Measurements from ENCODE around the gene ERBB2.

ERBB2 gene

DNA sequence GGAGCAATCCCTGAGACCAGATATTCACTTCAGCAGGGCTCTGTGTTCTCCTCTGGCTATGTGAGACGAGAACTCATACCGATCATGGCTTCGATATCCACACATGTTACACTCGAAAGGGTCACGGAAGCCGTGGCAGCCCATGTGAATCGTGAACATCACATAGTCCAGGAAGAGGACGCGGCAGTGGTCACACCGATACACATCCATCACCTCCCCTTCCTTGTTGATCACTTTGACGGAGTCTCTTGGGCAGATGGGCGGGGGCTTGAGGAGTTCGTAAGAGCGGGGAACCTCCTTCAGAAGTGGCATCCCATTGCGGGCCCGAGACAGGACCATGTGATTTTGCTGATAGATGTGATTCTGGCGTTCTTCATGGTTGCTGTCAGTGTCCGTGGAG, 65.9 kb downstream of the ERBB2 start:
- Histone ChIP-seq H3K4me2 (ENCODE audit: insufficient read depth, low read length, poor library complexity, severe bottlenecking) (no peak overlapping the region), H3K18ac (ENCODE audit: low read length) (no peak overlapping the region), H2AFZ (ENCODE audit: low read length) (no peak overlapping the region), H3K4me3 (ENCODE audit: low read length in 2 of 2) (no peak overlapping the region), H4K91ac (ENCODE audit: low read depth, low read length, poor library complexity) (no peak overlapping the region), H3K23ac (ENCODE audit: low read depth, low read length, poor library complexity) (no peak overlapping the region), H3K4ac (ENCODE audit: low read length) (no peak overlapping the region), H3K79me1 (ENCODE audit: low read depth, low read length) (no peaks in the 10 kb centered on the region), H4K8ac (ENCODE audit: low read depth, low read length) (no peak overlapping the region), H3K9me3 (replicated peaks in 1 of 2; ENCODE audit: control insufficient read depth in 2 of 2, insufficient read depth in 1 of 2, low read depth in 1 of 2, low read length in 2 of 2) (no peaks in the 10 kb centered on the region), H3K4me1 (ENCODE audit: control insufficient read depth in 2 of 2, insufficient read depth in 1 of 2, low read depth in 1 of 2, low read length in 2 of 2) (no peaks in the 10 kb centered on the region), H2BK12ac (ENCODE audit: low read length) (peak overlapping the region; percentile 76), H2BK120ac (ENCODE audit: low read depth, low read length) (no peak overlapping the region), H3K27ac (replicated peaks; ENCODE audit: low read length) (no peak overlapping the region), H2BK5ac (ENCODE audit: low read length) (no peak overlapping the region), H3K36me3 (replicated peaks in 1 of 2; ENCODE audit: control insufficient read depth in 2 of 2, insufficient read depth in 2 of 2, low read length in 2 of 2) (no peaks in the 10 kb centered on the region), H3K14ac (ENCODE audit: low read length) (no peak overlapping the region), H2AK5ac (ENCODE audit: low read depth, low read length) (no peak overlapping the region), H3K9ac (ENCODE audit: low read depth, low read length, poor library complexity) (no peak overlapping the region), H2BK15ac (ENCODE audit: low read length) (no peak overlapping the region), H3K27me3 (ENCODE audit: control insufficient read depth in 3 of 3, insufficient read depth in 3 of 3, low read depth in 1 of 3, low read length in 3 of 3) (peaks cover 0 to 52% (median 0%) of the 10 kb centered on the region in 3 experiments)
- no peak for DNase-seq (ENCODE audit: low spot score)
- no CpG with 5 or more reads among the region's 18 CpGs for WGBS, 2 donors (ENCODE audit: extremely low coverage in 2 of 2, insufficient read length in 2 of 2, insufficient replicate concordance in 1 of 2)

DNA sequence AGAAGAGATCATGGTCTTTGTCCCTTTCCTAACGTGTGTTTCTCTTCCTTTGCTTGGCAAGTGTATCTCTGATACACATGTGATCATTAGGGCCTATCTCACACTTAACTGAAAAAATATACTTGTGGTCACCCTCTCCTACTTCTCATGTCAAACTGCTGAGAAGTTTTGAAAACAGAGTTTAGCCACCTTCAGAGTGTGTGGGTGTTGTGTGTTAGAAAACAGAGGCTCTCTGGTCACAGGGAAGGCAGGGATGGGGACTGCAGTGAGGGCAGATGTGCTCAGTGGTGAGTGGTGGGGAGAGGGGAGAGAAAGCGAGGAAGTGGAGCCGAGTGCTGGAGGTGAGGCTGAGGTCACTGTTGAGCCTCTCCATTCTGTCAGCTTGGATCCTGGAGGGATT, 67.3 kb downstream of the ERBB2 start:
- peaks cover 0 to 57% (median 2%) of the 10 kb centered on the region in 3 experiments for H3K27me3 ChIP-seq (ENCODE audit: control insufficient read depth in 3 of 3, insufficient read depth in 3 of 3, low read depth in 1 of 3, low read length in 3 of 3)
- H3K4me3 ChIP-seq (ENCODE audit: low read length in 2 of 2) = no peak overlapping the region
- H3K14ac ChIP-seq (ENCODE audit: low read length) = no peak overlapping the region
- no CpG with 5 or more reads among the region's 3 CpGs for WGBS, 2 donors (ENCODE audit: extremely low coverage in 2 of 2, insufficient read length in 2 of 2, insufficient replicate concordance in 1 of 2)
- no peak overlapping the region for H3K4ac ChIP-seq (ENCODE audit: low read length)
- no peak overlapping the region for H2AK5ac ChIP-seq (ENCODE audit: low read depth, low read length)
- H3K4me1 ChIP-seq (ENCODE audit: control insufficient read depth in 2 of 2, insufficient read depth in 1 of 2, low read depth in 1 of 2, low read length in 2 of 2) = no peaks in the 10 kb centered on the region
- H3K23ac ChIP-seq (ENCODE audit: low read depth, low read length, poor library complexity) = no peak overlapping the region
- no peak overlapping the region for H4K91ac ChIP-seq (ENCODE audit: low read depth, low read length, poor library complexity)
- H3K27ac ChIP-seq (replicated peaks; ENCODE audit: low read length) = no peak overlapping the region
- no peaks in the 10 kb centered on the region for H3K9me3 ChIP-seq (replicated peaks in 1 of 2; ENCODE audit: control insufficient read depth in 2 of 2, insufficient read depth in 1 of 2, low read depth in 1 of 2, low read length in 2 of 2)
- H4K8ac ChIP-seq (ENCODE audit: low read depth, low read length) = no peak overlapping the region
- no peaks in the 10 kb centered on the region for H3K36me3 ChIP-seq (replicated peaks in 1 of 2; ENCODE audit: control insufficient read depth in 2 of 2, insufficient read depth in 2 of 2, low read length in 2 of 2)
- H2BK120ac ChIP-seq (ENCODE audit: low read depth, low read length) = no peak overlapping the region
- H3K79me1 ChIP-seq (ENCODE audit: low read depth, low read length) = no peaks in the 10 kb centered on the region
- no peak for DNase-seq (ENCODE audit: low spot score)
- no peak overlapping the region for H3K4me2 ChIP-seq (ENCODE audit: insufficient read depth, low read length, poor library complexity, severe bottlenecking)
- H2AFZ ChIP-seq (ENCODE audit: low read length) = no peak overlapping the region
- no peak overlapping the region for H3K18ac ChIP-seq (ENCODE audit: low read length)
- no peak overlapping the region for H2BK15ac ChIP-seq (ENCODE audit: low read length)
- H2BK12ac ChIP-seq (ENCODE audit: low read length) = no peak overlapping the region
- no peak overlapping the region for H3K9ac ChIP-seq (ENCODE audit: low read depth, low read length, poor library complexity)
- H2BK5ac ChIP-seq (ENCODE audit: low read length) = no peak overlapping the region

DNA sequence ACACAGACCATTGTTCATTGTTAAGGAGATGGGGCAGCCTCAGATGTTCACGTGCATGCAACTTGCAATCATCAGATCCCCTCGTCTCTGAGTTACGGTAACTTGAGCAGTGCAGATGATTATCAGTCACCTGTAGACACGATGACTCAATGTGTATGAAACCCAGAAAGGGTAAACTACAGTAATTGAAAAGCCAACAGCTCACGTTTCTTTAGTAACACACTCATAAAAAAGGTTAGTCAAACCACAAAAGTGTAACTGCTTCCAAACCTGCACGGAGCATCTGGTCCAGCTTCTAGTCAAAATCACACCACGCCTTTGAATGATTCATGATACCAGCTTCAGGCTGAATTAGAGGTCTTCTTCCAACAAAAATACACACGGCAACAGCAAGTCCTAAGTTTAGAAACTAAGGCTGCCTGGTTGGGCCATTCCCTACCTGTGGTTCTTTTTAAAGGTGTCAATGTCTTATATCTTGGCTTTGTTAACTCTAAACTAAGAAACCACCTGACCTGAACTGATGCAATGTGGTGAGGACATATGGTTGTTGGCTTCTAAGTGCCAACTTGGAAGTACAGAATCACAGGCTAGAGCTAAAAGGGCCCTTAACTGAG, 70.2 kb downstream of the ERBB2 start:
- Histone ChIP-seq H3K23ac (ENCODE audit: low read depth, low read length, poor library complexity) (no peak overlapping the region), H2AFZ (ENCODE audit: low read length) (no peak overlapping the region), H3K36me3 (replicated peaks in 1 of 2; ENCODE audit: control insufficient read depth in 2 of 2, insufficient read depth in 2 of 2, low read length in 2 of 2) (no peaks in the 10 kb centered on the region), H3K4me2 (ENCODE audit: insufficient read depth, low read length, poor library complexity, severe bottlenecking) (no peak overlapping the region), H3K27ac (replicated peaks; ENCODE audit: low read length) (no peak overlapping the region), H3K9ac (ENCODE audit: low read depth, low read length, poor library complexity) (no peak overlapping the region), H2AK5ac (ENCODE audit: low read depth, low read length) (no peak overlapping the region), H2BK15ac (ENCODE audit: low read length) (no peak overlapping the region), H3K27me3 (ENCODE audit: control insufficient read depth in 3 of 3, insufficient read depth in 3 of 3, low read depth in 1 of 3, low read length in 3 of 3) (peaks cover 0 to 79% (median 2%) of the 10 kb centered on the region in 3 experiments), H3K79me1 (ENCODE audit: low read depth, low read length) (no peaks in the 10 kb centered on the region), H4K91ac (ENCODE audit: low read depth, low read length, poor library complexity) (no peak overlapping the region), H3K18ac (ENCODE audit: low read length) (no peak overlapping the region), H3K9me3 (replicated peaks in 1 of 2; ENCODE audit: control insufficient read depth in 2 of 2, insufficient read depth in 1 of 2, low read depth in 1 of 2, low read length in 2 of 2) (no peaks in the 10 kb centered on the region), H2BK120ac (ENCODE audit: low read depth, low read length) (no peak overlapping the region), H2BK5ac (ENCODE audit: low read length) (no peak overlapping the region), H3K4ac (ENCODE audit: low read length) (no peak overlapping the region), H3K14ac (ENCODE audit: low read length) (no peak overlapping the region), H4K8ac (ENCODE audit: low read depth, low read length) (no peak overlapping the region), H3K4me1 (ENCODE audit: control insufficient read depth in 2 of 2, insufficient read depth in 1 of 2, low read depth in 1 of 2, low read length in 2 of 2) (no peaks in the 10 kb centered on the region), H2BK12ac (ENCODE audit: low read length) (no peak overlapping the region), H3K4me3 (ENCODE audit: low read length in 2 of 2) (no peak overlapping the region)
- WGBS, 2 donors (ENCODE audit: extremely low coverage in 2 of 2, insufficient read length in 2 of 2, insufficient replicate concordance in 1 of 2) = no CpG with 5 or more reads among the region's 8 CpGs
- no peak for DNase-seq (ENCODE audit: low spot score)

DNA sequence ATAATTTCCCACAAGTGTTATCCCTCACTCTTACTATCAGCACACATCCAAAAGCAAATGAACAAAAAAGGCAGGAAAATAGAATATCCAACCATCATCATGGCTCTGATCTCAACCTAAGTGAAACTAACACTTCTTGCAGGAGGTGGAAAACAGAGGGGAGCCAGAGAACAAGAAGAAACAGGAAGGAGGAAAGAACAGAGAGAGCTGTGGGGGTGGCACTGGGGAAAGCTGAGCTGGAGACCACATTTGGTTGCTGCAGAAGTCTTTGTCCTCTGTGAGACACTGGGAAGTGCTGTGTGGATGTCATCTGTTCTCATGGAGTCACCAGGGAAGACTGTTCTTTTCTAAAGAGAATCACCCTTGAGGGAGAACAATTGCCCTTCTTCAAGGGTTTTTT, 72.6 kb downstream of the ERBB2 start:
- Histone ChIP-seq H3K23ac (ENCODE audit: low read depth, low read length, poor library complexity) (no peak overlapping the region), H3K79me1 (ENCODE audit: low read depth, low read length) (no peaks in the 10 kb centered on the region), H3K27ac (replicated peaks; ENCODE audit: low read length) (no peak overlapping the region), H2BK5ac (ENCODE audit: low read length) (no peak overlapping the region), H3K4ac (ENCODE audit: low read length) (no peak overlapping the region), H3K4me2 (ENCODE audit: insufficient read depth, low read length, poor library complexity, severe bottlenecking) (no peak overlapping the region), H2BK15ac (ENCODE audit: low read length) (no peak overlapping the region), H2BK120ac (ENCODE audit: low read depth, low read length) (no peak overlapping the region), H3K18ac (ENCODE audit: low read length) (no peak overlapping the region), H4K91ac (ENCODE audit: low read depth, low read length, poor library complexity) (no peak overlapping the region), H3K4me1 (ENCODE audit: control insufficient read depth in 2 of 2, insufficient read depth in 1 of 2, low read depth in 1 of 2, low read length in 2 of 2) (no peaks in the 10 kb centered on the region), H2BK12ac (ENCODE audit: low read length) (no peak overlapping the region), H3K14ac (ENCODE audit: low read length) (no peak overlapping the region), H2AFZ (ENCODE audit: low read length) (no peak overlapping the region), H3K27me3 (ENCODE audit: control insufficient read depth in 3 of 3, insufficient read depth in 3 of 3, low read depth in 1 of 3, low read length in 3 of 3) (peaks cover 0 to 80% (median 2%) of the 10 kb centered on the region in 3 experiments), H2AK5ac (ENCODE audit: low read depth, low read length) (no peak overlapping the region), H3K9me3 (replicated peaks in 1 of 2; ENCODE audit: control insufficient read depth in 2 of 2, insufficient read depth in 1 of 2, low read depth in 1 of 2, low read length in 2 of 2) (no peaks in the 10 kb centered on the region), H4K8ac (ENCODE audit: low read depth, low read length) (no peak overlapping the region), H3K36me3 (replicated peaks in 1 of 2; ENCODE audit: control insufficient read depth in 2 of 2, insufficient read depth in 2 of 2, low read length in 2 of 2) (no peaks in the 10 kb centered on the region), H3K9ac (ENCODE audit: low read depth, low read length, poor library complexity) (no peak overlapping the region), H3K4me3 (ENCODE audit: low read length in 2 of 2) (no peak overlapping the region)
- DNase-seq (ENCODE audit: low spot score) = no peak

Data from neuronal stem cell (in vitro differentiated cells).